Lower leg skin (tissue), 4 donors: ENCODE data around the gene AKR7A3. TPM values are rescaled to one million over a fixed set of nuclear protein-coding genes. Genes with fewer than 3 reads are reported as not detected.

Experiments
- DNase-seq, 2 donors: peaks; one replicate each; pipeline ENCODE4 v3.0.0-alpha.2; 2019; ENCODE audit warnings: low spot score in 2 of 2
- H3K4me3 ChIP-seq: fragments of 200-600 bp; sonication (generic); 2 replicates; pipeline ENCODE4 v1.5.1; 2017; ENCODE audit warnings: mild to moderate bottlenecking, low read depth; ENCODE audit not compliant: poor library complexity, severe bottlenecking
- POLR2A ChIP-seq, 2 donors: fragments of 450-650 bp; IDR thresholded peaks; one replicate each; pipeline ENCODE4 v1.6.1; 2016 to 2017; ENCODE audit warnings: antibody characterized with exemption in 2 of 2, mild to moderate bottlenecking in 1 of 2, moderate library complexity in 1 of 2
- WGBS, 2 donors: methylation state at CpG; one replicate each; pipeline ENCODE4 v1.1.5; 2018; 5-methylcytosine and 5-hydroxymethylcytosine counted together
- intact Hi-C: fragments of 100-400 bp; cut with DNase I; formaldehyde crosslinking; loops from one replicate; pipeline ENCODE4 v1.15.0; 2023; ENCODE audit warnings: low total_unique reads
- total RNA-seq, 4 donors: library from RNA; depleted of rRNA; stranded (reverse); fragments of >200 nt; gene quantifications; one replicate each; pipeline ENCODE4 v1.1.0, GENCODE V29; 2016
- TF ChIP-seq, protein P1 (sequence below), 3 donors: fragments of 450-650 bp; IDR thresholded peaks; one replicate each; pipeline ENCODE4 v1.5.1; 2016; ENCODE audit warnings: antibody characterized with exemption in 3 of 3, mild to moderate bottlenecking in 3 of 3, moderate library complexity in 2 of 3

The AKR7A3 gene
- total RNA-seq, 4 donors from 2014 or later, result 0.84 to 2.4 (median 1.6) TPM

GRCh38 chr1:19268445-19268844 lies 20.1 kb downstream of the AKR7A3 start:
- no peak overlapping the region for H3K4me3 ChIP-seq
- intact Hi-C loops, result no loop called here
- TF ChIP-seq, protein P1, sequence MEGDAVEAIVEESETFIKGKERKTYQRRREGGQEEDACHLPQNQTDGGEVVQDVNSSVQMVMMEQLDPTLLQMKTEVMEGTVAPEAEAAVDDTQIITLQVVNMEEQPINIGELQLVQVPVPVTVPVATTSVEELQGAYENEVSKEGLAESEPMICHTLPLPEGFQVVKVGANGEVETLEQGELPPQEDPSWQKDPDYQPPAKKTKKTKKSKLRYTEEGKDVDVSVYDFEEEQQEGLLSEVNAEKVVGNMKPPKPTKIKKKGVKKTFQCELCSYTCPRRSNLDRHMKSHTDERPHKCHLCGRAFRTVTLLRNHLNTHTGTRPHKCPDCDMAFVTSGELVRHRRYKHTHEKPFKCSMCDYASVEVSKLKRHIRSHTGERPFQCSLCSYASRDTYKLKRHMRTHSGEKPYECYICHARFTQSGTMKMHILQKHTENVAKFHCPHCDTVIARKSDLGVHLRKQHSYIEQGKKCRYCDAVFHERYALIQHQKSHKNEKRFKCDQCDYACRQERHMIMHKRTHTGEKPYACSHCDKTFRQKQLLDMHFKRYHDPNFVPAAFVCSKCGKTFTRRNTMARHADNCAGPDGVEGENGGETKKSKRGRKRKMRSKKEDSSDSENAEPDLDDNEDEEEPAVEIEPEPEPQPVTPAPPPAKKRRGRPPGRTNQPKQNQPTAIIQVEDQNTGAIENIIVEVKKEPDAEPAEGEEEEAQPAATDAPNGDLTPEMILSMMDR (IDR thresholded peaks at IDR 0.05), result no peak
- no peak for TF ChIP-seq POLR2A (IDR thresholded peaks at IDR 0.05)
- DNase-seq, result no peak
- WGBS, 2 donors, result 79 to 91% methylated on average over 11 of the region's 11 CpGs

DNA sequence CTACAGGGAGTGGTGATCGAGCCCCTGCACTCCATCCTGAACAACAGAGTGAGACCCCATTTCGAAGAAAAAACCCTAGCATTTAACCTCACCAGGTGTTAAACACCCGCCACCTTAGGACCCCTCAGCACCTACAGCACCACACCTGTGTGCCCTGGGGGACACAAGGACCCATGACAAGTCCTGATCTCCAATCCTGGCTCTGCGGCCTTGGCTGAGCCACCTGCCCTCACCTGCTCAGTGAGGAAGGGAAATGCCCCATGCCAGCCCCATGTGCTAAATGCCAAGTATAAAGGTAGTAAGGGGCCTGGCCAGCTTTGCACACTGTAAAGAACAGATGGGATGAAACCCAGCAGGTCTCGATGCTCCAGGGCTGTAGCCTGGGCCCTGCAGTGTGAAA lies 25.8 kb downstream of the AKR7A3 start:
- intact Hi-C loops, result no loop called here
- H3K4me3 ChIP-seq, result no peak overlapping the region
- WGBS, 2 donors, result 95 to 100% methylated on average over 5 of the region's 5 CpGs
- DNase-seq, result no peak
- TF ChIP-seq, protein P1 (IDR thresholded peaks at IDR 0.05), result no peak
- no peak for TF ChIP-seq POLR2A (IDR thresholded peaks at IDR 0.05)

- WGBS, 2 donors, result 66 to 78% methylated on average over 3 to 5 of the region's 5 CpGs
Observed at GRCh38 chr1:19262047-19262446, 26.5 kb downstream of the AKR7A3 start.

DNA sequence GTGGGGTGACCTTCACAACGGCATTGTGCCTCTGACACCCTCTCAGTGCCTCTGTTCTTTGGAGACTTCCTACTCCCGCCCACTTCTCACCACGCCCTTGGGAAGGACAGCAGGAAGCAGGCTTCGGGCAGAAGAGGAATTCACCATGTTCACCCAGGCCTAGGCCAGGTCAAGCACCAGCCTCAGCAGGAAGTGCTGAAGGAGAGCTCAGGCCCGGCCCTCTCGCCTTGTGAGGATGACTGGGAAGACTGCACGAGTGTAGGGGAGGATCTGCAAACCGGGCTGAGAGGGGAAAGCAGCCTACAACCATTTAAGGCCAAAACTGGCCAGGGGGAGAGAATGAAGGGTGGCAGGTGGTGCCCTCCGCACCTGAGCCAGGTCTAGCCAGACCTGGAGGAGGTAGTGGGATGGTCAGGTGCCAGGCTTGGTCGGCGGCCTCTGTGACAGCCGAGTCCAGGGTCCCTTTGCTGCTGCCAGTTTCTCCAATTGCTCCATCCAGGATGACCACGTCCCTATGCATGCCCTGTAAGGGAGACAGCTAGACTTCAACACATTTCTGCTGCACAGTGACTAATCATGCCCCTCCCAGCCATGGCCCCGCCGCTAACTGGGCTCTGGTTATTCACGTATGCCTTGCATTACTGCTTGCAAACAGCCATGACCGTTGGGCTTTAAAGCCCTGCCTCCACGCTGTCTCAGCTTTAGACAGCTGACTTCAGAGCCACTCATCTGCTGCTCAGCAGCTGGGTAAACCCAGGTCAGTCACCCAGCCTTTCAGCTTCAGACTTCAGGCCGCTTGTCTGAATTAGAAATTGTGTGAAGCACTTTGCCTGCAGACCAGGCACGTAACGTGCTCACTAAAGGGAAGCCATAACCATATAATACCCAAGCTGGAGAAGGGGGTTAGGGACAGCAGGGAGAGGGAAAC lies 28.1 kb downstream of the AKR7A3 start:
- no peak for TF ChIP-seq POLR2A (IDR thresholded peaks at IDR 0.05)
- TF ChIP-seq, protein P1 (IDR thresholded peaks at IDR 0.05), result no peak
- intact Hi-C loops, result no loop called here
- no peak for DNase-seq
- 60 to 69% methylated on average over 19 to 21 of the region's 21 CpGs for WGBS, 2 donors
- H3K4me3 ChIP-seq, result no peak overlapping the region

More at GRCh38 chr1:19262047-19262446, 26.5 kb downstream of the AKR7A3 start:
- intact Hi-C loops, result no loop called here
- TF ChIP-seq, protein P1 (IDR thresholded peaks at IDR 0.05), result no peak
- H3K4me3 ChIP-seq, result no peak overlapping the region
- DNase-seq, result no peak

GRCh38 chr1:19258353-19258752 lies 30.2 kb downstream of the AKR7A3 start:
- no peak for DNase-seq
- no peak overlapping the region for H3K4me3 ChIP-seq
- TF ChIP-seq POLR2A (IDR thresholded peaks at IDR 0.05), result no peak
- TF ChIP-seq, protein P1 (IDR thresholded peaks at IDR 0.05), result no peak
- intact Hi-C loops, result no loop called here
- 90 to 92% methylated on average over 10 of the region's 10 CpGs for WGBS, 2 donors
